SHP77 (cell line): ENCODE results near the gene DHRS9.
A peak's percentile ranks its signal among the peaks of the same experiment; 100 is the strongest.
"Not testable (repeated sequence)": the region's sequence is repeated elsewhere in the genome, so short reads cannot be mapped to it uniquely, and the experiment has no call there.

Experiments used
- DNase-seq, 2 experiments: peaks; one replicate each; lab custom pipeline; 2025; lab: John Stamatoyannopoulos, UW

The DHRS9 gene

DNA sequence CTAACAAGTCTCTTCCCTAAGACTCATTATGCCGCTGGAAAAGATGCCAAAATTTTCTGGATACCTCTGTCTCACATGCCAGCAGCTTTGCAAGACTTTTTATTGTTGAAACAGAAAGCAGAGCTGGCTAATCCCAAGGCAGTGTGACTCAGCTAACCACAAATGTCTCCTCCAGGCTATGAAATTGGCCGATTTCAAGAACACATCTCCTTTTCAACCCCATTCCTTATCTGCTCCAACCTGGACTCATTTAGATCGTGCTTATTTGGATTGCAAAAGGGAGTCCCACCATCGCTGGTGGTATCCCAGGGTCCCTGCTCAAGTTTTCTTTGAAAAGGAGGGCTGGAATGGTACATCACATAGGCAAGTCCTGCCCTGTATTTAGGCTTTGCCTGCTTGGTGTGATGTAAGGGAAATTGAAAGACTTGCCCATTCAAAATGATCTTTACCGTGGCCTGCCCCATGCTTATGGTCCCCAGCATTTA, 26.3 kb downstream of the DHRS9 start:
- DNase-seq, result no peak

- DNase-seq, result no peak
These were observed 35.5 kb downstream of the DHRS9 start for GRCh38 chr2:169104848-169105247.

DNA sequence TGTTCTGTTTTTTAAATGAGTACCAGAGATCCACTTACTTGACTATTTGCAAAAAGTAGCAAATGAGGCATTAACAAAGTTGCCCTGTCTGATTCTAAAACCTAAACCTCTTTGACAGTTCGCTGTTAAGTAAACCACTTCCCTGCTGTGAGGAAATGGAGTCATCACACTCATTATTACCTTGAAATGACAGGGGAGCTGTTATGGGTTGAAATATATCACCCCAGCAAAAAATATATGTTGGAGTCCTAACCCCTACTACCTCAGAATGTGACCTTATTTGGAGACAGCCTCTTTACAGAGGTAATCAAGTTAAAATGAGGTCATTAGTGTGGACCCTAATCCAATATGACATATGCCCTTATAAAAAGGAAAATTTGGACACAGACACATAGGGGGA, 36.1 kb downstream of the DHRS9 start:
- DNase-seq, result no peak

DNA sequence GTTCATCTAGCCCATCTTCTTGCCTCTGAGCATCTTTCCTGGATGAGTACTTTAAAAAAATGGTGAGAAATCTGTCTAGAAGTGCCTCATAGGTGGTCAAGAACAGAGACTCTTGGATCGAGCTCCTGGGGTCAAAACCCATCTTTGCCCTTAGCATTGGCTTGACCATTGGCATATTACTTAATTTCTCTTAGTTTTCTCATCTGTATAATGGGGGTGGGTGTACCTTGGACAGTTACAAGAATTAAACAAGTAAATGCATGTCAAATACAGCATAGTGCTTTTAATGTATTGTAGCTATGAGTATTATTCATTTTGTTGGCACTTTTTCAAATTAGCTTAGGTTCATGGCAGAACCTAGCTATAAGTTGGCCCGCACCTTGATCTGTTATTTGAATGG, 36.8 kb downstream of the DHRS9 start:
- DNase-seq, result no peak

GRCh38 chr2:169106563-169107545, 37.5 kb downstream of the DHRS9 start:
- no peak for DNase-seq

GRCh38 chr2:169107645-169108044, 38.3 kb downstream of the DHRS9 start:
- DNase-seq, result no peak

DNA sequence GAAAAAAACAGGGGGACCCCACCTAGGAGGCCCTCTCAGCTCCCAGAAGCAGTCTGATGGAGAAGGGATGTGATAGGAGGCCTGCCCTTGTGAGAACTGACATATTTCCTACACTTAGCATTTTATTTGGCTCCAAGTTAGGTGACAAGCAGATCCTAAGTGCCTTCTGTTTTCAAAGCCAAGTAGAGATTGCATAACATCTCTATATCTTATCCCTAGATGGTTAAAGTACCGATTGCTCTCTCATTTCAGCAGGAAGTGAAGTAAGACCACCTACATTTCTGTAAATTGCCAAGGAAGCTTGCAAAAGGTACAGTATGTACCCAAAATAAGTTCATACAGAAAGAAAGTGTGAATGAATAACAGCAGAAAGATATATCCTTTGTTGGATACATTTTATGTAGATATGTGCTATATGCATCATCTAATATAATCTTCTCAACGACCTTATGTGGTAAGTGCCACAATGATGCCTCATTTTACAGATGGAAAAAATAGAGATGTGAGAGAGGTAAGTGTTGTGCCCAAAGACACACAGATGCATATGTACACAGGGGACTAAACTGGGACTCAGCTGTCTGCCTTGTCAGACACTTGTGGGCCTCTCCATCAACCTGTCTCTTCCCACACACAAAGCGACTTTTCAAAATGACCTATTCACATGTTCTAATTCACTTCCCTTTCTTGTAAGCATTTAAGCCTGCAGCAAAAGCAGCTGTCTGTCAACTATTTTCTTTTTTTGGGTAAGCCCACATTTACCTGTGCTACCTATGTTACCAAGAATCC, 38.9 kb downstream of the DHRS9 start:
- DNase-seq, result no peak

DNA sequence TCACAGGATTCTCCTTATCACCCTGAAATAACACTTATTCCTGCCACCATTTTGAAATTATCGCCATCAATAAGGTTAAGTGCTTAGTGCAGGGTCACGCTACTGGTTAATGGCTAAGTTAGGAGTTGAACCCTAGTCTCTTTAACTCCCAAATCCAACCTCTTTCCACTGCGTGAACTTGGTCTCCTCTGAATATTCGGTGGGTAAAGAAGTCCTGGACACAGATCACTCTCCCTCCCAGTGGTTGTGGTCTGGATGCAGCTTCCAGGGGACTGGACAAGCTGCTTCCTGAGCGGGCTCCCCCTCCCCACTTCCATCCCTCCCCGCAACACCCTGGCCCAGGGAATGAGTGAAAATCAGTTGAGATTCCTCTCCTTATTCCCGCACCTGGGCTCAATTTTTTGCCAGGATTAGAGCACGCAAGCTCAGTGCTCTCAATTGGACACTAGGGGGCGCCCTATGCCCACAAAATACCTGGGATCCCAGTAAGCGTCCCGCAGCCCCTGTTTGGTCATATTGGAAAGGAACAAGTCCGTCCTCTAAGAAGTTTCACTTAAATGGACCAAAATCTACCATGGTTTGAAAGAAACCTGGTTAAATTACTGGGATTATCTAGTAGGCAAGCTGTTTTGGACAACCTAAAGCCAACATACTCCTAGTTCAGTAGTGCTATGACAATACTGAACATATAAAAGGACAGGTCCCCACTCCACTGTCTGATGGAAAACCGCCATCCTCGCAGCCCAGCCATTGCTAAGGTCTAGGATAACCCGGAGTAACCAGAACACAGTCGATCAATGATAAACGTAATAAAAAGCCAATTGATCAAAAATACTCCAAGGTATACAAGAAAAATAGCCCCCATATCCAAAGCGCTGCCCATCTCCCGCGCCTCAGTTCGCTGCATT, 40.4 kb downstream of the DHRS9 start:
- DNase-seq, result peak; percentile 39 to 65

DNA sequence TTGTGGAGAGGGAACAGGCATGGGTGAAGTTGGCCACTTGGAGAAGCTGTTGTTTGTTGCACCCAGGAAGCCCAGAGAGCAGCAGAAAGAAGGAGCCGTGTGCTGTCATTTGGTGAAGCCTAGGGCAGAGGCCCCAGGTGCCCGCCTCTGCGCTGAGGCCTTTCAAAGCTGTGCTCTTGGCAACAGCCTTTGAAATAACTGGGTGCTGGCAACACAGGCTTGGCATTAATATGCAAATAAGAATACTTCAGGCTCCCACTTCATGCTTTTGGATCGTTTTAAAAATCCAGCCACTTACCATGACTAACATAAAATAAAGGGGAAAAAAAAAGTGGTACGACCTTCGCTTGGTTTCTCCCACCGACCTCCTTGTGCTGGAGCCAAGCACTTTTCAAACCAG, 41.1 kb downstream of the DHRS9 start:
- no peak for DNase-seq

DNA sequence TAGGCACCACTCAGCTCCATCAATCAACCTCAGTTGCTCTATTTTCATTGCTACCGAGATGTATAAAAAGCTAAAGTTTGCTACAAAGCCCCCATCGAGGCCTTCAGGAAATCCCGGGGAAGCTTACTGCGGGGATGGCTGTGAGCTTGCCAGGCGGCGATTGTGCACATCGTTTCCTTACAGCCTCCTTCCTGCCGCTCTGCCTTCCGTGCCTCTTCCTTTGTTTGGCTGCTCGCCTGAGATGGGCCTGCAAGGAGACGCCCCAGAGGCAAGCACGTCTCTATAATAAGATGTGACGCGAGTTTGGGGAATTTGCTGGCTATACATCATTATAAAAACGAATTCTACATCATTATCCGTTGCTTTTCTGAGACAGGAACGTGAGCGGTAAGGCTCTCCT, 41.6 kb downstream of the DHRS9 start:
- DNase-seq, result no peak

GRCh38 chr2:169112841-169113240, 43.5 kb downstream of the DHRS9 start:
- no peak for DNase-seq

DNA sequence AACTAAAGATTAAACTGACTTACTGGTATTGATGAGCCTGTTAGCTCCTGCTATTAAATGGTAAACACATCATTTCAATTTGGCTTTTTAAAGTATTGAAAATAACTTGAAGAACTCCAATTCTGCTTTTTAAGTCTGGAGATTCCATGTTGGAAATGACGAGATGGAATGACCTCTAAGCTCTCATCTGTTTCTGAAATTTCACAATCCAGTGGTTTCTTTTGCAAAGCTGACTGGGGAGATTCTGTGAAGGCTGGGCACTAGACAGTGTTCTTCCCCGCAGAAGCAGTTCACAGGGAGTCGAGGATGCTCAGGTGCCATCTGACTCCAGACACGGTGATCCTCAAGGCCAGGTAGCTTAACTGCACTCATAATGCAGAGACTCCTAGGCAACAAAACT, 44.7 kb downstream of the DHRS9 start:
- DNase-seq, result no peak

- DNase-seq, result no peak
These were observed 47.0 kb downstream of the DHRS9 start for GRCh38 chr2:169116327-169116726.

DNA sequence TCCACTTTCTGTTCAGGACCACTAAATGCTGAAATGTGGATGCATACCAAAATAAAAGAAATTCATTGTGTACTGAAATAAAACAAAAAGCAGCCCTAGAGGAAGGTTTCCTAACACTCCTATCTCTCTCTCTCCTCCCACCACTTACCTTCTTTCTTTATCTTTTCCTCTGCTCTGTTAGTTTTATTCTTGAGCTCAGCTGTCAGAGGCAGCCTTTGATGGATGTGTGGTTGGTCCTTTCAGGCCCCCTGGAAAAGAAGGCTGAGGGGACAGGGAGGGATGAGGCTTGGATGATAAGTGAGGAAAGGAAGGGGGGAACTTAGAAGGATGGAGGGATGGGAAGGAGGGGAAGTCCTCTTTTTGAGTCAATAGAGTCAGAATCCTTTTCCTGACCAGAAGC, 47.6 kb downstream of the DHRS9 start:
- no peak for DNase-seq

DNA sequence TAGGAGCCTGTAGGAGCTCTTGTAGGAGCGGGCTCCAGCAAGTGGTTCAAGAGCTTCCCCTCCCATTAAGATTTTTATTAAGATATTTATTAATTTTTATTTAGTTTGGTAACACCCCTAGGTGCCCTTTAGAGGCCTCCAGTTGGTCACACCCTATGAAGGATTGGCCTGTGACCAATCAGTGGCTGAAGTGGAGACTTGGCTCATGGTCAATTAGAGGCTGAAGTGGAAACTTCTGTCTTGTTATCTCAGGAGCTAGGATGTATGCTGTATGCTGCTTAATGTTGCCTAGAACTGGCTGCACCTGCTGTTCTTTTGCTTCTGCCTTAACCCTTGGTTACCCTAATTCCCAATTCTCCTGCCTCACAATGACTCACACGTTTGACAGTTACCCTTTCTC, 48.7 kb downstream of the DHRS9 start:
- DNase-seq, result no peak

GRCh38 chr2:169119123-169119760, 49.9 kb downstream of the DHRS9 start:
- DNase-seq, result no peak

DNA sequence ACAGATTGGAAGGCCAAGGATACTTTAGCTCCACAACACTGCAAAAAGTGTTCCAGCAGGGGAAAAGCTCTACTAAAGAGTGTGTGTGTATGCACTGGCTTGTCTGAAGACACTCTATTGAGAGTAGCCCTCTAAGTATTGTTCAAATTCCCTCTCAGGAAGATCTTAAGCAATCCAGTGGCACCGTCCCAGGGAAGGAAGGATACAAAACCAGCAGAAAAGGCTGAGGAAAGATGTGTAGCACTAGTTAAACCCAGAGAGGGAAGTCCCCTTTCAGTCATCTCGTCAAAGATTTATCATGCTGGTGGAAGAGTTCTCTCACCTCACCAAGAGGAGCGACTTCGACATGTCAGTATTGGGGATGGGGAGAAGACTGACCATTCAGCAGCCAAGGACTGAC, 50.5 kb downstream of the DHRS9 start:
- DNase-seq, result no peak

- no peak for DNase-seq
These were observed 60.4 kb downstream of the DHRS9 start for GRCh38 chr2:169129703-169130243.

DNA sequence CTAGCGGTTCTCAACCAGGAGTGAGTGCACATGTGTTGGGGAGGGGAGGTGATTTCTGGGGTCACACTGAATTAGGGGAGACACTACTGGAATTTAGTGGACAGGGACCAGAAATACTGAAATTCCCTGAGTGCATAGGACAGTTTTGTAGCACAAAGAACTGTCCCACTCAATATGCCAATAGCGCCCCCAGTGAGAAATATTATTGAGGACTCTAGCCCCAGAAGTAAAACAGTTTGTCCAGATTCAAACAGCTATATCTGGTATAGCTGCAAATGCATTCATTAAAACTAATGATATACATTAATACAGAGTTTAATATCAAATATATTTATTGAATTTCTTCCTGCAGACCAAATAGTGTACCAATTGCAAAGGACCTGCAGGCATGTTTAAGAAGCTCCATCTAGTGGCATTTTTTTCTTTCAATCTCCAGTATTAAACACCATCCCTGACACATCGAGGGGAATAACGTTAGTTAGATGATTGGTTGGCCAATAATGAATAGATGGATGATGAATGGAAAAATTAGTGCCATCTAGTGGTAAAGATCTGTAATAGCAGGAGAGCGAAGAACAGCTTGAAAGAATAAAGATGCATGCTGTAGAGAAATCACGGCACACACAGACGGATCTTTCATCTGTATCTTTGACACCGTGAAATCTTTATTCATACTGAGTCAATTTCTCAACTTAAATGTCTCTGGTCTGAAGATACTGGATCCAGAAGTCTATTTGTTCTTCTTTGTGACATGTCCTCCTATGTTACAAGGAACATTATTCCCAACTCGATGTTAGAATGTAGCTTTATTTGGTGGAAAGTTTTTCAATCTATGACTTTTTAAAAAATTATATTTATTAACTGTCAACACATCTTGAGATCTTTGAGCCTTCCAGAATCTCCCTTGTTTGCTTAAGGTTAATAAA, 62.5 kb downstream of the DHRS9 start:
- DNase-seq, result peak in 1 of 2 experiments; percentile 11

DNA sequence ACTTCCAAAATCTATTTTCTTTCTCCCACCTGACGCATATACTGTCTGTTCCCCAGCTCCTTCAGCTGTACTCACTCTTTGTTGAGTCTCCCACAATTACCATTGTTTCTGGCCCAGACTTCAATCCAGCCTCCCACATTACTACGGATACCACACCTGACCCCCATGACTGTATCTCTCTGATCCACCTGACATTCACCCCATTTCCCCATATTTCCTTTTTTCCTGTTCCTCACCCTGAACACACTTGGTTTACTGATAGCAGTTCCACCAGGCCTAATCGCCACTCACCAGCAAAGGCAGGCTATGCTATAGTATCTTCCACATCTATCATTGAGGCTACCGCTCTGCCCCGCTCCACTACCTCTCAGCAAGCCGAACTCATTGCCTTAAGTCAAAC, 64.9 kb downstream of the DHRS9 start:
- not testable (repeated sequence) for DNase-seq
